ENCODE measurements around the gene DDX23.

- TF ChIP-seq, protein P1, sequence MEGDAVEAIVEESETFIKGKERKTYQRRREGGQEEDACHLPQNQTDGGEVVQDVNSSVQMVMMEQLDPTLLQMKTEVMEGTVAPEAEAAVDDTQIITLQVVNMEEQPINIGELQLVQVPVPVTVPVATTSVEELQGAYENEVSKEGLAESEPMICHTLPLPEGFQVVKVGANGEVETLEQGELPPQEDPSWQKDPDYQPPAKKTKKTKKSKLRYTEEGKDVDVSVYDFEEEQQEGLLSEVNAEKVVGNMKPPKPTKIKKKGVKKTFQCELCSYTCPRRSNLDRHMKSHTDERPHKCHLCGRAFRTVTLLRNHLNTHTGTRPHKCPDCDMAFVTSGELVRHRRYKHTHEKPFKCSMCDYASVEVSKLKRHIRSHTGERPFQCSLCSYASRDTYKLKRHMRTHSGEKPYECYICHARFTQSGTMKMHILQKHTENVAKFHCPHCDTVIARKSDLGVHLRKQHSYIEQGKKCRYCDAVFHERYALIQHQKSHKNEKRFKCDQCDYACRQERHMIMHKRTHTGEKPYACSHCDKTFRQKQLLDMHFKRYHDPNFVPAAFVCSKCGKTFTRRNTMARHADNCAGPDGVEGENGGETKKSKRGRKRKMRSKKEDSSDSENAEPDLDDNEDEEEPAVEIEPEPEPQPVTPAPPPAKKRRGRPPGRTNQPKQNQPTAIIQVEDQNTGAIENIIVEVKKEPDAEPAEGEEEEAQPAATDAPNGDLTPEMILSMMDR (IDR thresholded peaks at IDR 0.05): no peak
- no peak for TF ChIP-seq POLR2A (IDR thresholded peaks at IDR 0.05)
- no peak for TF ChIP-seq EP300 (IDR thresholded peaks at IDR 0.05)
- no peak for TF ChIP-seq POLR2AphosphoS5 (IDR thresholded peaks at IDR 0.05)
Observed at GRCh38 chr12:48866052-48866711, 14.2 kb upstream of the DDX23 start.

All from upper lobe of left lung (tissue), 4 donors.